ENCODE measurements around the gene EVA1A. TPM values are rescaled to one million over a fixed set of nuclear protein-coding genes. Genes with fewer than 3 reads are reported as not detected.

EVA1A gene
- total and polyA plus RNA-seq, 4 experiments from 2014 or later, result not detected

- DNase-seq, result no peak
Measured at GRCh38 chr2:75525434-75526310, 35.1 kb downstream of the EVA1A start.

GRCh38 chr2:75524276-75524911 is 36.3 kb downstream of the EVA1A start:
- Mint-ChIP-seq H3K4me3 (no peak overlapping the region), H3K9me3 (peaks cover 0 to 6% (median 0%) of the 10 kb centered on the region in 8 donors), H3K36me3 (no peaks in the 10 kb centered on the region), H3K27ac (no peak overlapping the region), H3K4me1 (no peaks in the 10 kb centered on the region), H3K27me3 (peaks cover 14 to 16% of the 10 kb centered on the region in 2 donors)
- DNase-seq, result no peak
- Histone ChIP-seq H3K4me3 (ENCODE audit: low read length in 2 of 2) (no peak overlapping the region), H3K9me3 (ENCODE audit: control insufficient read depth in 1 of 2, low read length in 2 of 2) (no peaks in the 10 kb centered on the region), H3K4me1 (ENCODE audit: insufficient read depth, low read length) (no peaks in the 10 kb centered on the region), H3K36me3 (ENCODE audit: insufficient read depth, low read length) (no peaks in the 10 kb centered on the region), H3K27me3 (ENCODE audit: insufficient read depth, low read length) (no peaks in the 10 kb centered on the region), H3K27ac (ENCODE audit: low read depth, low read length) (no peak overlapping the region)
- ChIA-PET POLR2A (ENCODE audit: partially characterized antibody) (no interaction called here), CTCF (ENCODE audit: partially characterized antibody) (no interaction called here)
- intact Hi-C loops (cut with micrococcal nuclease), result no loop called here

More at GRCh38 chr2:75525434-75526310, 35.1 kb downstream of the EVA1A start:
- no peaks in the 10 kb centered on the region for H3K27me3 ChIP-seq (ENCODE audit: insufficient read depth, low read length)
- ChIA-PET CTCF (ENCODE audit: partially characterized antibody) (no interaction called here), POLR2A (ENCODE audit: partially characterized antibody) (no interaction called here)
- H3K36me3 ChIP-seq (ENCODE audit: insufficient read depth, low read length), result no peaks in the 10 kb centered on the region
- H3K27ac ChIP-seq (ENCODE audit: low read depth, low read length), result no peak overlapping the region
- no peaks in the 10 kb centered on the region for H3K4me1 Mint-ChIP-seq
- peaks cover 11 to 15% of the 10 kb centered on the region in 2 donors for H3K27me3 Mint-ChIP-seq
- H3K9me3 Mint-ChIP-seq, result peaks cover 0 to 4% (median 0%) of the 10 kb centered on the region in 8 donors
- no peaks in the 10 kb centered on the region for H3K36me3 Mint-ChIP-seq
- H3K4me3 Mint-ChIP-seq, result no peak overlapping the region
- no peak overlapping the region for H3K27ac Mint-ChIP-seq
- H3K4me3 ChIP-seq (ENCODE audit: low read length in 2 of 2), result no peak overlapping the region
- intact Hi-C loops (cut with micrococcal nuclease), result no loop called here
- H3K9me3 ChIP-seq (ENCODE audit: control insufficient read depth in 1 of 2, low read length in 2 of 2), result no peaks in the 10 kb centered on the region
- no peaks in the 10 kb centered on the region for H3K4me1 ChIP-seq (ENCODE audit: insufficient read depth, low read length)

GRCh38 chr2:75523313-75524275 is 37.1 kb downstream of the EVA1A start:
- intact Hi-C loops (cut with micrococcal nuclease), result no loop called here
- Mint-ChIP-seq H3K27ac (no peak overlapping the region), H3K36me3 (no peaks in the 10 kb centered on the region), H3K4me1 (no peaks in the 10 kb centered on the region), H3K9me3 (peaks cover 0 to 5% (median 0%) of the 10 kb centered on the region in 8 donors), H3K4me3 (no peak overlapping the region), H3K27me3 (peaks cover 13 to 14% of the 10 kb centered on the region in 2 donors)
- no peaks in the 10 kb centered on the region for H3K9me3 ChIP-seq (ENCODE audit: control insufficient read depth in 1 of 2, low read length in 2 of 2)
- POLR2A ChIA-PET (ENCODE audit: partially characterized antibody), result no interaction called here
- no peaks in the 10 kb centered on the region for H3K4me1 ChIP-seq (ENCODE audit: insufficient read depth, low read length)
- CTCF ChIA-PET (ENCODE audit: partially characterized antibody), result no interaction called here
- H3K36me3 ChIP-seq (ENCODE audit: insufficient read depth, low read length), result no peaks in the 10 kb centered on the region
- no peaks in the 10 kb centered on the region for H3K27me3 ChIP-seq (ENCODE audit: insufficient read depth, low read length)
- no peak overlapping the region for H3K27ac ChIP-seq (ENCODE audit: low read depth, low read length)
- no peak overlapping the region for H3K4me3 ChIP-seq (ENCODE audit: low read length in 2 of 2)
- DNase-seq, result no peak

- DNase-seq, result no peak
- H3K36me3 ChIP-seq (ENCODE audit: insufficient read depth, low read length), result no peaks in the 10 kb centered on the region
Measured at GRCh38 chr2:75522543-75523312, 38.0 kb downstream of the EVA1A start.

GRCh38 chr2:75521225-75521872 is 39.4 kb downstream of the EVA1A start:
- Mint-ChIP-seq H3K4me1 (no peaks in the 10 kb centered on the region), H3K27ac (no peak overlapping the region), H3K9me3 (peaks cover 0 to 2% (median 0%) of the 10 kb centered on the region in 8 donors), H3K4me3 (no peak overlapping the region), H3K36me3 (no peaks in the 10 kb centered on the region), H3K27me3 (peaks cover 9% of the 10 kb centered on the region in 2 donors)
- H3K27ac ChIP-seq (ENCODE audit: low read depth, low read length), result no peak overlapping the region
- no peak for DNase-seq
- no peaks in the 10 kb centered on the region for H3K4me1 ChIP-seq (ENCODE audit: insufficient read depth, low read length)
- CTCF ChIA-PET (ENCODE audit: partially characterized antibody), result no interaction called here
- H3K27me3 ChIP-seq (ENCODE audit: insufficient read depth, low read length), result no peaks in the 10 kb centered on the region
- intact Hi-C loops (cut with micrococcal nuclease), result no loop called here
- no peak overlapping the region for H3K4me3 ChIP-seq (ENCODE audit: low read length in 2 of 2)
- H3K36me3 ChIP-seq (ENCODE audit: insufficient read depth, low read length), result no peaks in the 10 kb centered on the region
- no peaks in the 10 kb centered on the region for H3K9me3 ChIP-seq (ENCODE audit: control insufficient read depth in 1 of 2, low read length in 2 of 2)
- POLR2A ChIA-PET (ENCODE audit: partially characterized antibody), result no interaction called here

More at GRCh38 chr2:75522543-75523312, 38.0 kb downstream of the EVA1A start:
- H3K9me3 Mint-ChIP-seq, result peaks cover 0 to 2% (median 0%) of the 10 kb centered on the region in 8 donors
- Histone ChIP-seq H3K9me3 (ENCODE audit: control insufficient read depth in 1 of 2, low read length in 2 of 2) (no peaks in the 10 kb centered on the region), H3K27ac (ENCODE audit: low read depth, low read length) (no peak overlapping the region), H3K27me3 (ENCODE audit: insufficient read depth, low read length) (no peaks in the 10 kb centered on the region), H3K4me1 (ENCODE audit: insufficient read depth, low read length) (no peaks in the 10 kb centered on the region), H3K4me3 (ENCODE audit: low read length in 2 of 2) (no peak overlapping the region)
- CTCF ChIA-PET (ENCODE audit: partially characterized antibody), result no interaction called here
- H3K4me1 Mint-ChIP-seq, result no peaks in the 10 kb centered on the region
- intact Hi-C loops (cut with micrococcal nuclease), result no loop called here
- POLR2A ChIA-PET (ENCODE audit: partially characterized antibody), result no interaction called here
- H3K27me3 Mint-ChIP-seq, result peaks cover 12 to 13% of the 10 kb centered on the region in 2 donors
- no peaks in the 10 kb centered on the region for H3K36me3 Mint-ChIP-seq
- H3K4me3 Mint-ChIP-seq, result no peak overlapping the region
- H3K27ac Mint-ChIP-seq, result no peak overlapping the region

- Histone ChIP-seq H3K27ac (ENCODE audit: low read depth, low read length) (no peak overlapping the region), H3K4me1 (ENCODE audit: insufficient read depth, low read length) (no peaks in the 10 kb centered on the region), H3K4me3 (ENCODE audit: low read length in 2 of 2) (no peak overlapping the region), H3K9me3 (ENCODE audit: control insufficient read depth in 1 of 2, low read length in 2 of 2) (no peaks in the 10 kb centered on the region), H3K36me3 (ENCODE audit: insufficient read depth, low read length) (no peaks in the 10 kb centered on the region), H3K27me3 (ENCODE audit: insufficient read depth, low read length) (no peaks in the 10 kb centered on the region)
- H3K27ac Mint-ChIP-seq, result no peak overlapping the region
- peaks cover 0 to 2% (median 0%) of the 10 kb centered on the region in 8 donors for H3K9me3 Mint-ChIP-seq
- ChIA-PET POLR2A (ENCODE audit: partially characterized antibody) (no interaction called here), CTCF (ENCODE audit: partially characterized antibody) (no interaction called here)
- peaks cover 8 to 11% of the 10 kb centered on the region in 2 donors for H3K27me3 Mint-ChIP-seq
- H3K36me3 Mint-ChIP-seq, result no peaks in the 10 kb centered on the region
- H3K4me1 Mint-ChIP-seq, result no peaks in the 10 kb centered on the region
- H3K4me3 Mint-ChIP-seq, result no peak overlapping the region
- intact Hi-C loops (cut with micrococcal nuclease), result no loop called here
- no peak for DNase-seq
Measured at GRCh38 chr2:75519843-75520242, 40.9 kb downstream of the EVA1A start.

Data from CD4-positive, alpha-beta memory T cell (primary cell).